NCI-H146 treated with DMSO at 0.1 percent for 48 hours (cell line): ENCODE results near the gene LILRA6.
"Not testable (repeated sequence)": the region's sequence is repeated elsewhere in the genome, so short reads cannot be mapped to it uniquely, and the experiment has no call there.

ENCODE experiments used
- DNase-seq: peaks from one replicate; lab custom pipeline; 2025; ENCODE audit not compliant: unreplicated experiment; lab: John Stamatoyannopoulos, UW

LILRA6 gene

GRCh38 chr19:54242646-54243045 lies at the start of gene LILRA6:
Gene LILRA6, minus strand, starts transcription at chr19:54242790.
- not testable (repeated sequence) for DNase-seq

GRCh38 chr19:54289160-54289559 lies 46.6 kb upstream of the LILRA6 start:
- not testable (repeated sequence) for DNase-seq

- DNase-seq: no peak
These were observed 44.9 kb upstream of the LILRA6 start for GRCh38 chr19:54287456-54287855.

- DNase-seq: not testable (repeated sequence)
These were observed 43.7 kb upstream of the LILRA6 start for GRCh38 chr19:54286283-54286682.

- not testable (repeated sequence) for DNase-seq
These were observed 43.0 kb upstream of the LILRA6 start for GRCh38 chr19:54285427-54286056.

- no peak for DNase-seq
These were observed 40.3 kb upstream of the LILRA6 start for GRCh38 chr19:54282686-54283470.

- not testable (repeated sequence) for DNase-seq
These were observed 39.1 kb upstream of the LILRA6 start for GRCh38 chr19:54281729-54282075.

GRCh38 chr19:54281007-54281728 lies 38.6 kb upstream of the LILRA6 start, which contains the start of gene LILRB2:
Gene LILRB2, minus strand, starts transcription at chr19:54281110. Its CDS starts 614 bp downstream, at chr19:54280496.
- no peak for DNase-seq

GRCh38 chr19:54280441-54280840 lies 37.9 kb upstream of the LILRA6 start:
- DNase-seq: not testable (repeated sequence)

GRCh38 chr19:54280025-54280424 lies 37.4 kb upstream of the LILRA6 start:
- DNase-seq: not testable (repeated sequence)

GRCh38 chr19:54279406-54279962 lies 36.9 kb upstream of the LILRA6 start:
- DNase-seq: no peak

GRCh38 chr19:54278571-54279195 lies 36.1 kb upstream of the LILRA6 start:
- DNase-seq: not testable (repeated sequence)

- not testable (repeated sequence) for DNase-seq
These were observed 35.5 kb upstream of the LILRA6 start for GRCh38 chr19:54278056-54278455.

GRCh38 chr19:54277111-54277615 lies 34.6 kb upstream of the LILRA6 start:
- DNase-seq: not testable (repeated sequence)

- no peak for DNase-seq
These were observed 33.4 kb upstream of the LILRA6 start for GRCh38 chr19:54275951-54276350.

- not testable (repeated sequence) for DNase-seq
These were observed 31.9 kb upstream of the LILRA6 start for GRCh38 chr19:54274516-54274915.

- no peak for DNase-seq
These were observed 31.2 kb upstream of the LILRA6 start for GRCh38 chr19:54273821-54274220.

- not testable (repeated sequence) for DNase-seq
These were observed 29.6 kb upstream of the LILRA6 start for GRCh38 chr19:54272181-54272580.

GRCh38 chr19:54271587-54271986 lies 29.0 kb upstream of the LILRA6 start:
- DNase-seq: not testable (repeated sequence)

GRCh38 chr19:54271106-54271505 lies 28.5 kb upstream of the LILRA6 start:
- DNase-seq: no peak

- no peak for DNase-seq
These were observed 26.3 kb upstream of the LILRA6 start for GRCh38 chr19:54268936-54269335.
